ENCODE results near the gene SIGLEC14.
"Not testable (repeated sequence)": the region's sequence is repeated elsewhere in the genome, so short reads cannot be mapped to it uniquely, and the experiment has no call there.

SIGLEC14 gene

GRCh38 chr19:51646730-51647129 is at the start of gene SIGLEC14:
Gene SIGLEC14, minus strand, starts transcription at chr19:51646825. Its CDS starts 66 bp downstream, at chr19:51646759.
- not testable (repeated sequence) for DNase-seq

GRCh38 chr19:51695702-51696315 is 49.2 kb upstream of the SIGLEC14 start:
- no peak for DNase-seq

- DNase-seq, result no peak
These were observed 48.5 kb upstream of the SIGLEC14 start for GRCh38 chr19:51695088-51695487.

- no peak for DNase-seq
These were observed 47.9 kb upstream of the SIGLEC14 start for GRCh38 chr19:51694318-51695085.

GRCh38 chr19:51693819-51694218 is 47.2 kb upstream of the SIGLEC14 start:
- DNase-seq, result no peak

GRCh38 chr19:51693260-51693659 is 46.6 kb upstream of the SIGLEC14 start, which contains the start of gene SPACA6:
Gene SPACA6, plus strand, starts transcription at chr19:51693330. Its CDS starts 197 bp downstream, at chr19:51693527.
- DNase-seq, result no peak

- DNase-seq, result no peak
These were observed 45.8 kb upstream of the SIGLEC14 start for GRCh38 chr19:51692468-51692867.

- DNase-seq, result no peak
These were observed 45.2 kb upstream of the SIGLEC14 start for GRCh38 chr19:51691584-51692428.

- no peak for DNase-seq
These were observed 44.5 kb upstream of the SIGLEC14 start for GRCh38 chr19:51691074-51691583.

GRCh38 chr19:51690454-51691073 is 43.9 kb upstream of the SIGLEC14 start:
- DNase-seq, result no peak

- no peak for DNase-seq
These were observed 43.3 kb upstream of the SIGLEC14 start for GRCh38 chr19:51689751-51690453.

GRCh38 chr19:51688671-51689571 is 42.3 kb upstream of the SIGLEC14 start:
- DNase-seq, result peak; percentile 54

GRCh38 chr19:51687791-51688670 is 41.4 kb upstream of the SIGLEC14 start:
- DNase-seq, result no peak

- DNase-seq, result no peak
These were observed 39.5 kb upstream of the SIGLEC14 start for GRCh38 chr19:51686171-51686570.

GRCh38 chr19:51681286-51681941 is 34.8 kb upstream of the SIGLEC14 start:
- DNase-seq, result no peak

GRCh38 chr19:51680474-51680873 is 33.8 kb upstream of the SIGLEC14 start:
- no peak for DNase-seq

- DNase-seq, result no peak
These were observed 30.0 kb upstream of the SIGLEC14 start for GRCh38 chr19:51676566-51677083.

- DNase-seq, result not testable (repeated sequence)
These were observed 29.4 kb upstream of the SIGLEC14 start for GRCh38 chr19:51675911-51676565.

Measured in NCI-H1048 (cell line).